Tracheal epithelial cell (primary cell): ENCODE data around the gene AGO3. TPM values are rescaled to one million over a fixed set of nuclear protein-coding genes. Genes with fewer than 3 reads are reported as not detected.

Experiments used
- total RNA-seq: library from RNA; depleted of rRNA; stranded (reverse); fragments of >200 nt; gene quantifications from 2 replicates; pipeline ENCODE4 v1.2.1, GENCODE V29; 2014

The AGO3 gene
- total RNA-seq: 8.4 and 10.2 TPM in 2 replicates

GRCh38 chr1:35930593-35931445 lies at the start of gene AGO3:
TSS of gene AGO3 (plus strand) at chr1:35931105. CDS start at chr1:35931427, 322 bp downstream.

GRCh38 chr1:35882945-35883634 lies 47.8 kb upstream of the AGO3 start, which contains the start of gene AGO1:
TSS of gene AGO1 (plus strand) at chr1:35883209. CDS start at chr1:35883422, 213 bp downstream.

GRCh38 chr1:36083635-36084496 lies 153.0 kb downstream of the AGO3 start, which contains the start of gene TEKT2:
TSS of gene TEKT2 (plus strand) at chr1:36084094. CDS start at chr1:36084922, 828 bp downstream.

GRCh38 chr1:36088577-36089392 lies 157.9 kb downstream of the AGO3 start, which contains the start of gene ADPRS:
TSS of gene ADPRS (plus strand) at chr1:36088892. CDS start at chr1:36088905, 13 bp downstream.

Other genes starting within 250 kb of the AGO3 start
- gene C1orf216, start 212.2 kb upstream of the AGO3 start, total RNA-seq: 5.1 and 5.3 TPM in 2 replicates
- gene CLSPN, start 161.1 kb upstream of the AGO3 start, total RNA-seq: 0.21 and 3.9 TPM in 2 replicates
- 12.0 and 13.2 TPM in 2 replicates for gene AGO4, start 123.1 kb upstream of the AGO3 start, total RNA-seq
- gene AGO1, start 47.9 kb upstream of the AGO3 start, total RNA-seq: 5.3 and 5.5 TPM in 2 replicates
- gene TEKT2, start 153.0 kb downstream of the AGO3 start, total RNA-seq: under 0.01 TPM in 1 of 2 replicates, not detected in the other
- 40.9 and 59.5 TPM in 2 replicates for gene ADPRS, start 157.8 kb downstream of the AGO3 start, total RNA-seq
- gene COL8A2, start 194.1 kb downstream of the AGO3 start, total RNA-seq: 3.0 and 3.1 TPM in 2 replicates
- gene TRAPPC3, start 218.4 kb downstream of the AGO3 start, total RNA-seq: 82.5 and 123 TPM in 2 replicates
- 68.6 and 152 TPM in 2 replicates for gene MAP7D1, start 225.1 kb downstream of the AGO3 start, total RNA-seq